ENCODE data around the gene MBNL2.

DNA sequence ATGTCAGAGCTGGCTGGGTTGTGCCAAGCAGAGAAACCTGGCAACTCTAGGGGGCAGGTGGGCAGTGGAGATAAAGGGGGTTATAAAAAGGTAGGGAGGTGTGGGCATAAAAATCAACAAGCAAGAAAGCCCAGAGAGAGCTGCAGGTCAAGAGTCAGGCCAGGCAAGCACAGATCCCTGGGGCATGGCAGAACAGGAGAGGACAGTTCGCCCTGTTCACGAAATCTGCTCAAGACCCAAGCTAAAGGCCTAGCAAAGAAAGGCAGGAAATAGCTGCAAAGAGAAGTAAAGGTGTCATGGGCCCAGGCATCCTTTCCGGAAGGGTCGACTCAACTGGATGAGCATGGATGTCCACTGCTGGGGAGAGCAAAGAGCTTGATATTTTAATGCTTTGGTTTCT is 3.4 kb downstream of the MBNL2 start:
- TF ChIP-seq EZH2 (IDR thresholded peaks at IDR 0.05; ENCODE audit: insufficient read depth, poor library complexity, severe bottlenecking) (no peak), EZH2phosphoT487 (IDR thresholded peaks at IDR 0.05; ENCODE audit: insufficient read depth, low read depth) (no peak)
